ENCODE results near the gene UBE2G2.
A peak's percentile ranks its signal among the peaks of the same experiment; 100 is the strongest.

GRCh38 chr21:44845418-44846223, 44.0 kb upstream of the UBE2G2 start:
- TF ChIP-seq CTCF (IDR thresholded peaks at IDR 0.05) (peak in 3 of 5 experiments; percentile 13 to 25 (median 19)), POLR2A (IDR thresholded peaks at IDR 0.05) (no peak)
